HL-60 (cell line): ENCODE data around the gene AMN1.

ENCODE experiments used
- GABPA ChIP-seq: IDR thresholded peaks from 2 replicates; pipeline ENCODE4 v1.6.1; 2012; ENCODE audit warnings: low read depth
- POLR2AphosphoS5 ChIP-seq: IDR thresholded peaks from 2 replicates; pipeline ENCODE4 v1.6.1; 2012; ENCODE audit warnings: low read depth
- REST ChIP-seq: IDR thresholded peaks from 2 replicates; pipeline ENCODE4 v1.6.1; 2012; ENCODE audit warnings: low read depth; ENCODE audit not compliant: insufficient replicate concordance
- TF ChIP-seq, protein P1 (sequence below): IDR thresholded peaks from one replicate; pipeline ENCODE4 v1.5.1; 2011; ENCODE audit warnings: low read length, control low read depth, inconsistent platforms; ENCODE audit not compliant: insufficient read depth

DNA sequence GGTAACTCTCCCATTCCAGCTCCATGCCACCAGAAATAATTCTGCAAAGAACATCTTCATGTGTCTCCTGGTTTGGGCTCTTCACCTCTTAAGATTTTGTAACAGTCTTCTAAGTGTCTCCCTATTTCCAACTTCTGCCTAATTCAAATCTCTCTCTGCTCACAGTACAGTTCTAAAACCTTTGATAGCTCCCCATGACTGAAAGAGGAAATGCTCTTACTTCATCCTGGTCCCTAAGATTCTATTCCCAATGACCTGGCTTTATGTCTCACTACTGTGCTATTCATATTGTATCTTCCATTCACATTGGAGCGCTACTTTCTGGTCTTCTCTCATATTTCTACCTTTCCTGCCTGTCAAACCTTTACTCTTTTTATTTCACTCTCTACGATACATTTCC is 1.6 kb downstream of the AMN1 start:
- TF ChIP-seq, protein P1, sequence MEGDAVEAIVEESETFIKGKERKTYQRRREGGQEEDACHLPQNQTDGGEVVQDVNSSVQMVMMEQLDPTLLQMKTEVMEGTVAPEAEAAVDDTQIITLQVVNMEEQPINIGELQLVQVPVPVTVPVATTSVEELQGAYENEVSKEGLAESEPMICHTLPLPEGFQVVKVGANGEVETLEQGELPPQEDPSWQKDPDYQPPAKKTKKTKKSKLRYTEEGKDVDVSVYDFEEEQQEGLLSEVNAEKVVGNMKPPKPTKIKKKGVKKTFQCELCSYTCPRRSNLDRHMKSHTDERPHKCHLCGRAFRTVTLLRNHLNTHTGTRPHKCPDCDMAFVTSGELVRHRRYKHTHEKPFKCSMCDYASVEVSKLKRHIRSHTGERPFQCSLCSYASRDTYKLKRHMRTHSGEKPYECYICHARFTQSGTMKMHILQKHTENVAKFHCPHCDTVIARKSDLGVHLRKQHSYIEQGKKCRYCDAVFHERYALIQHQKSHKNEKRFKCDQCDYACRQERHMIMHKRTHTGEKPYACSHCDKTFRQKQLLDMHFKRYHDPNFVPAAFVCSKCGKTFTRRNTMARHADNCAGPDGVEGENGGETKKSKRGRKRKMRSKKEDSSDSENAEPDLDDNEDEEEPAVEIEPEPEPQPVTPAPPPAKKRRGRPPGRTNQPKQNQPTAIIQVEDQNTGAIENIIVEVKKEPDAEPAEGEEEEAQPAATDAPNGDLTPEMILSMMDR, result no peak
- TF ChIP-seq REST, result no peak
- TF ChIP-seq POLR2AphosphoS5, result no peak
- no peak for TF ChIP-seq GABPA
